Neural cell (in vitro differentiated cells): ENCODE measurements around the gene ITGB5. TPM values are rescaled to one million over a fixed set of nuclear protein-coding genes. Genes with fewer than 3 reads are reported as not detected.

Experiments used
- H2AFZ ChIP-seq: fragments of 200-600, 300-800 bp; sonication (generic), shearing (Covaris generic); 2 replicates; pipeline ENCODE4 v1.6.0; 2014; ENCODE audit warnings: low read depth, mild to moderate bottlenecking, antibody characterized with exemption, low read length, moderate library complexity
- H3F3A ChIP-seq: fragments of 200-600 bp; shearing (Covaris generic); 2 replicates; pipeline ENCODE4 v1.6.1; 2016; ENCODE audit warnings: mild to moderate bottlenecking, moderate library complexity, mixed read lengths, antibody characterized with exemption, low read length; ENCODE audit not compliant: insufficient read depth, poor library complexity, severe bottlenecking
- H3K27ac ChIP-seq: fragments of 200-600, 300-800 bp; sonication (generic), shearing (Covaris generic); 2 replicates; pipeline ENCODE4 v1.5.1; 2014; ENCODE audit warnings: mild to moderate bottlenecking, low read length, moderate library complexity
- H3K27me3 ChIP-seq: fragments of 300-800, 200-600 bp; sonication (generic), shearing (Covaris generic); 2 replicates; pipeline ENCODE4 v1.6.0; 2014; ENCODE audit warnings: mild to moderate bottlenecking, low read depth, low read length, moderate library complexity; ENCODE audit not compliant: insufficient read depth
- H3K36me3 ChIP-seq: fragments of 300-800, 200-600 bp; sonication (generic), shearing (Covaris generic); 2 replicates; pipeline ENCODE4 v1.5.1; 2014; ENCODE audit warnings: mild to moderate bottlenecking, antibody characterized with exemption, low read length, moderate library complexity; ENCODE audit not compliant: insufficient read depth
- H3K4me2 ChIP-seq: fragments of 300-800, 200-600 bp; sonication (generic), shearing (Covaris generic); 2 replicates; pipeline ENCODE4 v1.6.0; 2014; ENCODE audit warnings: mild to moderate bottlenecking, low read length
- H3K4me3 ChIP-seq: fragments of 300-800, 200-600 bp; sonication (generic), shearing (Covaris generic); 2 replicates; pipeline ENCODE4 v1.5.1; 2014; ENCODE audit warnings: mild to moderate bottlenecking, low read length, moderate library complexity
- H3K79me2 ChIP-seq: fragments of 200-600 bp; shearing (Covaris generic); replicated peaks from 2 replicates; pipeline ENCODE4 v1.6.0; 2014; ENCODE audit warnings: mild to moderate bottlenecking, low read length, moderate library complexity; ENCODE audit not compliant: insufficient read depth
- H3K9ac ChIP-seq: fragments of 300-800, 200-600 bp; sonication (generic), shearing (Covaris generic); 2 replicates; pipeline ENCODE4 v1.6.1; 2016; ENCODE audit warnings: mild to moderate bottlenecking, low read length, mixed read lengths
- H3K9me2 ChIP-seq: fragments of 200-600 bp; shearing (Covaris generic); 2 replicates; pipeline ENCODE4 v1.6.1; 2016; ENCODE audit warnings: mild to moderate bottlenecking, low read length, mixed read lengths; ENCODE audit not compliant: insufficient read depth
- H3K9me3 ChIP-seq: fragments of 200-600, 300-800 bp; sonication (generic), shearing (Covaris generic); 2 replicates; pipeline ENCODE4 v1.6.1; 2016; ENCODE audit warnings: mild to moderate bottlenecking, mixed run types, low read length, moderate library complexity, mixed read lengths
- H4K20me1 ChIP-seq: fragments of 200-600 bp; shearing (Covaris generic); 2 replicates; pipeline ENCODE4 v1.6.1; 2016; ENCODE audit warnings: mild to moderate bottlenecking, mixed run types; ENCODE audit not compliant: insufficient read depth
- CTCF ChIP-seq: fragments of 450-650 bp; IDR thresholded peaks from 2 replicates; pipeline ENCODE4 v1.5.1; 2014; ENCODE audit warnings: antibody characterized with exemption, mild to moderate bottlenecking, moderate library complexity; ENCODE audit not compliant: poor library complexity, severe bottlenecking
- EP300 ChIP-seq: fragments of 450-650 bp; conservative IDR thresholded peaks from 2 replicates; pipeline ENCODE4 v1.6.1; 2014; ENCODE audit warnings: antibody characterized with exemption, mild to moderate bottlenecking, moderate library complexity; ENCODE audit not compliant: poor library complexity, severe bottlenecking
- EZH2 ChIP-seq: fragments of 200-600, 300-800 bp; shearing (Covaris generic), sonication (generic); IDR thresholded peaks from 2 replicates; pipeline ENCODE4 v1.6.1; 2014; ENCODE audit warnings: antibody characterized with exemption, low read length, borderline replicate concordance, mild to moderate bottlenecking; ENCODE audit not compliant: insufficient read depth, poor library complexity, severe bottlenecking
- MXI1 ChIP-seq: fragments of 450-650 bp; conservative IDR thresholded peaks from 2 replicates; pipeline ENCODE4 v1.6.1; 2014; ENCODE audit warnings: antibody characterized with exemption, mild to moderate bottlenecking; ENCODE audit not compliant: poor library complexity, severe bottlenecking
- POLR2AphosphoS5 ChIP-seq: IDR thresholded peaks from 2 replicates; pipeline ENCODE4 v1.6.1; 2012
- RAD21 ChIP-seq: fragments of 450-650 bp; conservative IDR thresholded peaks from 2 replicates; pipeline ENCODE4 v1.6.1; 2014; ENCODE audit warnings: antibody characterized with exemption, mild to moderate bottlenecking, moderate library complexity
- SMC3 ChIP-seq: fragments of 450-650 bp; conservative IDR thresholded peaks from 2 replicates; pipeline ENCODE4 v1.6.1; 2014; ENCODE audit warnings: antibody characterized with exemption, mild to moderate bottlenecking, moderate library complexity; ENCODE audit not compliant: poor library complexity
- TAF1 ChIP-seq: IDR thresholded peaks from 2 replicates; pipeline ENCODE4 v1.6.1; 2012; ENCODE audit warnings: low read depth
- polyA plus RNA-seq: library from polyadenylated mRNA; depleted of rRNA; stranded (reverse); fragments of >200 nt; gene quantifications from 2 replicates; pipeline ENCODE4 v1.2.3, GENCODE V29; 2014
- TF ChIP-seq, protein P1 (sequence below): IDR thresholded peaks from 2 replicates; pipeline ENCODE4 v1.6.1; 2012; ENCODE audit warnings: borderline replicate concordance

ITGB5 gene
- polyA plus RNA-seq, 1 donor from 2014 or later = 1.2 TPM

GRCh38 chr3:124882816-124883747, 4.1 kb downstream of the ITGB5 start:
- Histone ChIP-seq H3K27me3 (peaks cover 49% of the 10 kb centered on the region), H3K27ac (no peak overlapping the region), H3K4me2 (no peak overlapping the region), H3K36me3 (no peaks in the 10 kb centered on the region), H3K9ac (no peak overlapping the region), H3K9me2 (no peaks in the 10 kb centered on the region), H3K4me3 (no peak overlapping the region), H4K20me1 (no peaks in the 10 kb centered on the region), H3K79me2 (no peaks in the 10 kb centered on the region), H3K9me3 (no peaks in the 10 kb centered on the region), H2AFZ (no peak overlapping the region), H3F3A (no peaks in the 10 kb centered on the region)
- TF ChIP-seq EZH2 (no peak), CTCF (no peak), RAD21 (no peak), EP300 (no peak)

GRCh38 chr3:124881976-124882697, 5.0 kb downstream of the ITGB5 start:
- peaks cover 40% of the 10 kb centered on the region for H3K27me3 ChIP-seq
- no peak overlapping the region for H2AFZ ChIP-seq
- no peak overlapping the region for H3K4me3 ChIP-seq
- H3K36me3 ChIP-seq = no peaks in the 10 kb centered on the region
- no peaks in the 10 kb centered on the region for H4K20me1 ChIP-seq
- no peaks in the 10 kb centered on the region for H3F3A ChIP-seq
- H3K9me2 ChIP-seq = no peaks in the 10 kb centered on the region
- no peak overlapping the region for H3K4me2 ChIP-seq
- H3K27ac ChIP-seq = no peak overlapping the region
- no peak overlapping the region for H3K9ac ChIP-seq
- TF ChIP-seq POLR2AphosphoS5 (no peak), CTCF (no peak), TAF1 (no peak), MXI1 (no peak), SMC3 (no peak), EP300 (no peak), RAD21 (no peak)
- TF ChIP-seq, protein P1, sequence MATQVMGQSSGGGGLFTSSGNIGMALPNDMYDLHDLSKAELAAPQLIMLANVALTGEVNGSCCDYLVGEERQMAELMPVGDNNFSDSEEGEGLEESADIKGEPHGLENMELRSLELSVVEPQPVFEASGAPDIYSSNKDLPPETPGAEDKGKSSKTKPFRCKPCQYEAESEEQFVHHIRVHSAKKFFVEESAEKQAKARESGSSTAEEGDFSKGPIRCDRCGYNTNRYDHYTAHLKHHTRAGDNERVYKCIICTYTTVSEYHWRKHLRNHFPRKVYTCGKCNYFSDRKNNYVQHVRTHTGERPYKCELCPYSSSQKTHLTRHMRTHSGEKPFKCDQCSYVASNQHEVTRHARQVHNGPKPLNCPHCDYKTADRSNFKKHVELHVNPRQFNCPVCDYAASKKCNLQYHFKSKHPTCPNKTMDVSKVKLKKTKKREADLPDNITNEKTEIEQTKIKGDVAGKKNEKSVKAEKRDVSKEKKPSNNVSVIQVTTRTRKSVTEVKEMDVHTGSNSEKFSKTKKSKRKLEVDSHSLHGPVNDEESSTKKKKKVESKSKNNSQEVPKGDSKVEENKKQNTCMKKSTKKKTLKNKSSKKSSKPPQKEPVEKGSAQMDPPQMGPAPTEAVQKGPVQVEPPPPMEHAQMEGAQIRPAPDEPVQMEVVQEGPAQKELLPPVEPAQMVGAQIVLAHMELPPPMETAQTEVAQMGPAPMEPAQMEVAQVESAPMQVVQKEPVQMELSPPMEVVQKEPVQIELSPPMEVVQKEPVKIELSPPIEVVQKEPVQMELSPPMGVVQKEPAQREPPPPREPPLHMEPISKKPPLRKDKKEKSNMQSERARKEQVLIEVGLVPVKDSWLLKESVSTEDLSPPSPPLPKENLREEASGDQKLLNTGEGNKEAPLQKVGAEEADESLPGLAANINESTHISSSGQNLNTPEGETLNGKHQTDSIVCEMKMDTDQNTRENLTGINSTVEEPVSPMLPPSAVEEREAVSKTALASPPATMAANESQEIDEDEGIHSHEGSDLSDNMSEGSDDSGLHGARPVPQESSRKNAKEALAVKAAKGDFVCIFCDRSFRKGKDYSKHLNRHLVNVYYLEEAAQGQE = no peak
- no peaks in the 10 kb centered on the region for H3K9me3 ChIP-seq
- no peaks in the 10 kb centered on the region for H3K79me2 ChIP-seq
